HG03280 (cell line): ENCODE data around the gene GFRA1.

ENCODE experiments used
- ATAC-seq: cut with Tn5 transposase; IDR thresholded peaks from one replicate; pipeline ENCODE4 v1.9.1; 2021; ENCODE audit warnings: mild to moderate bottlenecking, moderate library complexity; ENCODE audit not compliant: unreplicated experiment

The GFRA1 gene

DNA sequence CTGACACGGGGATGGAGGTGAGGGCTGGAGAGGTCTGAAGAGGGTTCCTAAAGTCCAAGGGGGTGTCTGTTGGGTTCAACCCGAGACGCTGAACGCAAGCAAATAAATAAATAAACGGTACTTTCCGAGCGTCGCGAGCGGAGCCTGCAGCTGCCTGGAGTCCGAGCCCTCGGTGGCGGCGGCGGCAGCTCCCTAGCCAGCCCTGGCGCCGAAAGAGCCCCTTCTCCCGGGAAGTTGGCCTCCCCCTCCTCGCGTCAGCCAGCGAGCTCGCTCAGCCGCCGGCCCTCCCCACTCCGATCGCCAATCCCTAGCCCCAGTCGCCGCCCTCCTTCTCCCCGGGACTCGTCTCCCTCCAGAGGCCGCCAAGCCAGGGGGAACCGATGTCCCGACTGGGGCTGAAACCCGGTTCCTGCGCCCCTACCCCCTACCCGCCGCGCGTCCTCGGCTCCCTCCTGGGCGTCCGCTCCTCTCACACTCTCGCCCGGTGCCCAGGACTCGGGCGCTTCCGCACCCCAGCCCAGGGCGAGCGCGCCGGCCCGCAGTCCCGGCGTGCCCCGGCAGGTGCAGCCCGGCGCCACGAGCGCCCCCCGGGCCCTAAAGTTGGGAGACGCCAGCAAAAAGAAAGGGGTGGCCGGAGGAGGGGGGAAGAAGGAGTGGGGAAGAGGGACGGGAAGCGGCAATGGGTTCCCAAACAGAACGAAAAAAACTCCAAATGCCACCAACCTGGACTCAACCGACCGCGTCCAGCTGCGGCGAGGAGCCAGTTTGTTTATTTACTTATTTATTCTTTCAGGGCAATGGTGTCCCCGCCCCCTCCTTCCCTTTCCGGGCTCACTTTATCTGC lies at the start of gene GFRA1:
Gene GFRA1 (minus strand): TSS at position 767 of the 844 bp plus-strand sequence. CDS start 1,177 bp downstream, outside the sequence.
- no peak for ATAC-seq

GRCh38 chr10:116316503-116316902 lies 43.5 kb upstream of the GFRA1 start:
- no peak for ATAC-seq

DNA sequence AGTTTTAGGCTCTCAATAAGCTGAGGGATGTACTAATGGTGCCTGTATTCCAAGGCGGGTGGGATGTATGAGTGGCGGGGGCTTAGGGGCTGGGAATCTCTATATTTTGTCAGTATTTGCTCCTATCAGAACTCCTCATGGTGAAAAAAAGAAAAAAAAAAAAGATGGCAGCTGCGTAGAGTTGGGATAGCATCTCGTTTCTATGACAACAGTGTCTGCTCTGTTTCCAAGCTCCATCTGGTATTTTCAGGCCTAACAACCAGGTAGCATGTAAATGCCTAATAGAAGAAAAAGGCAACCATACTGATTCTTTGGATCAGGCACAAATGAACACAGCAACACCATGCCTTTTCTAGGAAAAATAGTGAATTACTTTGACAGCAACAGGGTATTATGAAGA lies 39.5 kb upstream of the GFRA1 start:
- no peak for ATAC-seq

DNA sequence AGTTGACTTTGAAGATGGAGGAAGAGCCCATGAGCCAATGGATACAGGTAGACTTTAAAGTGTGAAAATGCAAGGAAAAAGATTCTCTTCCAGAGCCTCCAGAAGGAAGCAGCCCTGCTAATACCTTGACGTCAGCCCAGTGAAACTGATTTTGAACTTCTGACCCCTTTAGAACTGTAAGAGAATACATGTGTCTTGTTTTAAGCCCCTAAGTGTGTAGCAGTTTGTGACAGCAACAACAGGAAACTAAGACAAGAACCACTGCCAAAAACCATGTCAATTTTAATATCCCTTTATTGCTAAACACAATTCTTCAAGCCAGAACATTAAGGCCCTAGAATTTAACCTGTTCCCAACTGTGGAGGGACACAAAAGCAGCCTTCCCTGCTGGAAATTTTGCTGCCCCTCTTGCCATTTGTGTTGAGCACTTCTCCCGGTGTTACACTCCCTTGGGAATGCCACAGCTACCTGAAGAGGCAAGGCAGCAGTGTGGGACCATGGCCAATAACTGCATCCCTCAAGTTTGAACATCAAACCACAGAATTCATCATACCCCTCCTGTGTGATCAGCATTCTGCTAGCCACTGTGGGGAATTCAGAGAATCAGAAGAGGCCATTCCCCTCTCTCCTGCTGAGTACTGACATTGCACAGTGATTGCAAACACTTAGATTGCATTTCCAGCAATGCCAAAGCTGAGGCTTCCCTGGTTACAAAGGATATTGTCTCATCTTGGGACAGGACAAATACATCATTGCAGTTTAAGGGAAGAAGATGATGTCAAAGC lies 38.9 kb upstream of the GFRA1 start:
- ATAC-seq, result no peak

GRCh38 chr10:116311016-116311415 lies 38.0 kb upstream of the GFRA1 start:
- no peak for ATAC-seq

DNA sequence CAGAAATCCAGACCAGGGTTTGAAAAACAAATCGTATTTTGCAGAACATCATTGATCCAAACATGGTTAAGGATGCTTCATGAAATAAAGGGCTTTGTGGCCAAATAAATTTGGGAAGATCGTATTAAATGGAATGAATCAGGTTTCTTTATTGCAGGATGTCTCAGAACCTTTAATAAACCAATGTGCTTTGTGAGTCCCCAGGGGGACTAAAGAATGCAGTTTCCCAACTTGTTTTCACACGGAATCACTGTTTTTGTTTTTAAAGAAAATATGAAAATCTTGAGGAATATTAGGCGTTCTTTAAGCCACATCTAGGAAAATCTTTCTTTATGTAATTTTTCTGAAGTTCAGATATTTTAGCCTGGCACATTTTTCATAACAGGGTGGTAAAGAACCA lies 34.4 kb upstream of the GFRA1 start:
- ATAC-seq, result no peak

DNA sequence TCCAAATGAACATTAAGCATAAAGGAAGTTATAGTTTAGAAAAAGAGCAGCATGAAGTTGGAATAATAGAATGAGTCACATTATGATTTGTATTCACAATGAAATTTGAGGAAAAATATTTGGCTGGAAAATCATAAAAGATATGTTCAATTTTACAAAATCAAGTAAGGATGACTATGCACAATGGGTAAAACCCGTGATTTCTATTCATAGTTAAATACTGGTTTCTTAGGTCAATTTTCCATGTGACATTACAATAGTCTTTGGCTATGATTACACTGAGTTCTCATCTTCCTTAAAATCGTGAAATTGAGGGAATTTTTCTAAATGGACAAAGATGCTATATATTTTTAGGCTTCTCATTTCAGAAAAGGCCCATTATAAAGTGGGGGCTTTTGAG lies 33.8 kb upstream of the GFRA1 start:
- no peak for ATAC-seq

- no peak for ATAC-seq
These were observed 31.9 kb upstream of the GFRA1 start for GRCh38 chr10:116304923-116305322.

DNA sequence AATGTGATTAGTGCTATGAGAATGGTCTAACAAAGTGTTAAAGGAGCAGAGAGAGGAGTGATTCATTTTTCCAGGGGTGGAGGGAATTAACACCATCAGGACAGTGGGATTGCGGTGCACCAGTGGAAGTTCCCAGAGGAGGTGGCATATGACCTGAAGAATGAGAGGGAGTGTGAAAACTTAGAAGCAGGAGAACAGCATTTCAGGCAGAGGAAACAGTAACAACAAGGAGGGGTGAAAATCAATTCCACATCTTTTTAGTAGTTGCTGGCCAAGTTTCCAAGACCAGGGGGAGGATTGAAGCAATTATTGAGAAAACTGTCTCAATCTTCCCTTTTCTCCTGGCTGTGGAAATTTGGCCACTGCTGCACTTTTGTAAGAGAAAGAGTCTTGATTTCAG lies 27.5 kb upstream of the GFRA1 start:
- no peak for ATAC-seq

DNA sequence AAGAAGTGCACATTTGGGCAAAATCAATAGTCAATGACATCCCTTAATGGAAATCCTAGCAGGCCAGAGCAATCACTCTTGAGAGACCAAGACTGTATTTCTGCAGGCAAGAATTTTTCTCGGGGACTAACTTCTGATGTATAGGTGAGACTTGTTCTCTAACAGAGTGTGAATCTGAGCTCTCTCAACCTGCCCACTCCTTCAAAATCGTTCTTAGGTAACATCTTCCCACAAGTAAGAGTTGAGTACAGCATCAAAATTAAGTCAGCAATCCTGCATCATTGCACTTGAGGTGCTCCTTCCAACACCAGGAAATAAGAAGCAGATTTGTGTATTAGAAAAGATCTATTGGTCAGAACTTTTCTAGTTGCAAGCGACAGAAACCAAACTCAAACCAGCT lies 25.6 kb upstream of the GFRA1 start:
- no peak for ATAC-seq

DNA sequence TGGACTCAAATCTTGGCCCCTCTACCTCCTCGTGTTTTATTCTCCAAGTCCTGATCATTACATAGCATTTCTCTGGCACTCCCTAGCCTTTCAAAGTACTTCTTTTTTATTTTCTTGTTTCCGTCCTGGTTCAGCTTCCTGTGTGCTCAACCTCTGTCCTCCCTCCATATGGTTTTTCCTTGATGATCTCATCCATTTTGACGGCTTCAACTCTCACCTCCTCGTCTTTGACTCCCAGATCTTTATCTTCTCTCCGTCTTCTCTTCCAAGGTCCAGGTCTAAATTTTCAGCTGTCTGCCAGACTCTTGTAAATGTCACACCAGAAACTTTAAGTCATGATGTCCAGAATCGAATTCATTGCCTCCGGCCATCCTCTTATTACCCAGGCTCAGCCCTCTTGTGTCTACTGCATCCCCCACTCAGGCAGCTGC lies 23.3 kb upstream of the GFRA1 start:
- no peak for ATAC-seq

DNA sequence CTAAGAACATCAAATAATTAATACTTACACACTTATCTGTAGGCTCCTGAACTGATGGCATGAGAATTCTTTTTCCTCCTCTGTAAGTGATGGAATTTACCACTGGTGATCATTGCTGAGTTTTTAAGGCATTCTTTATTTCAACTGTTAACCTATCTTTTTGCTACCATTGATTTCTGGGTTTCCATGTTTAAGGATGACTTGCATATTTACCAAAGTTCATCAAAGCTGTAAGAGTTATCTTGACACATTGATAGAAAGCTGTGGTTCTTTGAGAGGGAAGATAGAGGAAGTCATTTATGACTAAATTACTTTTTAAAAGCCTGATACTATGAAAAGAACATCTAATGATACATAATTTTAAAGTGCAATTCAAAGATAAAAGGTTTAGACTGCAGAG lies 19.5 kb upstream of the GFRA1 start:
- no peak for ATAC-seq

DNA sequence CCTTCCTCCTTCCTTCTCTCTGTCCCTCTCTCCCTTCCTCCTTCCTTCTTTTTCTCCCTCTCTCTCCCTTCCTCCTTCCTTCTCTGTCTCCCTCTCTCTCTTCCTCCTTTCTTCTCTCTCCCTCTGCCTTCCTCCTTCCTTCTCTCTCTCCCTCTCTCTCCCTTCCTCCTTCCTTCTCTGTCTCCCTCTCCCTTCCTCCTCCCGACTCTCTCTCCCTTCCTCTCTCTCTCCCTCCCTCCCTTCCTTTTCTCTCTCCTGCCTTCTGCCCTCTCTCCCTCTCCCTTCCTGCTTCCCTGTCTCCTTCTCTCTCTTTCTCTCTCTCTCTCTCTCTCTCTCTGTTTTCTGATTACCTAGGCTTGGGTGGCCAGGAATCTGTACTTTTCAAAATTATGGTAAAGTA lies 16.6 kb upstream of the GFRA1 start:
- no peak for ATAC-seq

GRCh38 chr10:116287906-116288501 lies 15.0 kb upstream of the GFRA1 start:
- ATAC-seq, result no peak

DNA sequence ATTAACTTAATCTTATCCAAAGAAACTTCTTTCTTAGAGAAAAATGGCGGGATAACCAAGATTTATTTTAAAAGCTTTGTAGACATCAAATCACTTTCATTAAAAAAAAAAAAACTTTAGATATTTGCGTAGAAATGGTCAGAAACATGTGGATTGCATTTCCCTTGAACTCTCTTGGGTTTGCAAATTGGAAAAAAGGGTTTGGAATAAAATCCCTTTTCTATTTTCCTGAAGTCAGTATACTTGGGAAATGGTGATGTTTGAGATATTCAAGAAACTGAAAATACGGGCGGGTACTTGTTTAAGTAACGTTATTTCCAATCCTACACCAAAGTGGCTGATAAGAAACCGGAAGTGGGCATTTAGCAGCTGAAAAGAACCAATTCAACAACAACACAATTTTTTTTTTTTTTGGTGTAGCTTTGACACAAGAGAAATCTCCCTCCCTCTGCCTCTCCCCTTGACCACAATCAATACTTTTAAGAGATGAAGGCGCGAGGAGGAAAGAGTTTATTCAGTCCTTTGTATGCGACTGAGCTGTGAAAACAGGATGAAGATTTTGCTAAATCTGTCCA lies 13.7 kb upstream of the GFRA1 start:
- ATAC-seq, result no peak

DNA sequence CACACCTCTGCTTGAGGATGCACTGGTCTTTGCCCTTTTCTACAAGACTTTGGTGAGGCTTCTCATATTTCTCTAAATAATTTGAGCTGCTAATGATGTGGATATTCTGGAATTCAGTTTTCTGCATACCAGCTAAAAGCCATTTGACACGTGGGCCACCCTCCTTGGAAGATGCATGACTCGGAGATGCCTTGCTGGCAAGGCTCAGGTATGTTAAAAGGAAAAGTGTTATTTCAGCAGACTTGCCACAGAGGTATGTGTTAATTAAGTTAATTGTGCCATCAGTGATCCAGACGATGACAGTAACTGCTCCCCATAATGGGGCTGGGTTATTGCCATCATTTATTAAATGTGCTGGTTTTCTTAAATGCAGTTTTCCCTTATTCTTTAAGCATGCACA lies 8.8 kb upstream of the GFRA1 start:
- ATAC-seq, result no peak

- no peak for ATAC-seq
These were observed 5.8 kb upstream of the GFRA1 start for GRCh38 chr10:116278846-116279245.

DNA sequence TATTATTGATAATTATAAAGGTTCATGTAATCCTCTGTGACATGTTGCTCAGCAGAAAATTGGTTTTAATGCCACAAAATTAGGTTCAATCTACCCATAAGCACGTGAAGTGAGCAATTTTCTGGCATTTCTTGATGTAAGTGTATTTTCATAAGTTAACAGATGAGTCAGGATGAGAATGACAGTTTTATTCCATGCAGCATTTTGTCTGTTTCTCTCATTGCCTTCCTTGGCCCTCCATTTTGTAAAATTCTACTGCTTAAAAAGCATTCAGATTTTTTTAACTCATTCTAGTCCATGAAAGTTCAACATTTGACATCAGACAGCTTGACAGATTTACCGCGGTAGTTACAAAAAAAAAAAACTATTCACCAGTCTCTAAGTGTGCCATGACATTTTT lies 4.0 kb upstream of the GFRA1 start:
- no peak for ATAC-seq

DNA sequence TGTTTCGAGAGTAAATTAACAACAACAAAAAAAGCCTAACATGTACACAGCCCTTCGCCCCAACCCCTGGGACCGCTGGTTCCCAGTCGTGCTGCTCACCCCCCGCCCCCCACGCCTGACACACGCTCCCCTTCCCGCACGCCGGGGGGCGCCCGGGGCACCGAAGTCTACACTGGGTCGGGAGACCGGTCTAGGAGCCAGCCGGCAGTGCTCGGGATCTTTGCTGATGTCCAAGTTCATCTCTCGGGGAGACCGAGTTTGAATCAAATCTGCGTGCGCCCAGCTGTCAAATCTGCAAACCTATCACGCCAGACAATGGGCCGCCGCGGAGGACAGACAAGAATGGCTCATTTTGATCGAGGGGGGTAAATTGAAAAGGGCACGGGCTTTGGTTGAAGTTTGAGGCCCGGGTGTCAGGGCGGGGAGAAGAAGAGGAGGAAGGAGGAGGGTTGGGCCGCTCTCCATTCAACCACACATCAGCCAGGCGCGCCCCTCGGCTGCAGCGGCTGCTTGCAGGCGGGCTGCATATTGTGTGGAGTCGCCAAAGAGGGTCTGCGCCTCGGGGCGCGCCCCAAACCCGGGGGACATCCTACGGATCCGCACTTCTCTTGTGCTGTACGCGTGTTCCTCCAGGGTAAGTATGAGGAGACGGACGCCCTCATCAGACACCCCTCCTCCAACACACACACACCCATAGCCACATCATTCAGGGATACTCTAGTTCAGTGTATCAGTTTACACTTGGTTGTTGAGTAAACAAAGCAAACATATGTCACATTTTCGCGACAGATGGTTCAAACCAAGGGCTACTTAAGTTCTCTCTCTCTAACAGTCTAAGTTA lies 1.3 kb upstream of the GFRA1 start:
- ATAC-seq, result no peak

DNA sequence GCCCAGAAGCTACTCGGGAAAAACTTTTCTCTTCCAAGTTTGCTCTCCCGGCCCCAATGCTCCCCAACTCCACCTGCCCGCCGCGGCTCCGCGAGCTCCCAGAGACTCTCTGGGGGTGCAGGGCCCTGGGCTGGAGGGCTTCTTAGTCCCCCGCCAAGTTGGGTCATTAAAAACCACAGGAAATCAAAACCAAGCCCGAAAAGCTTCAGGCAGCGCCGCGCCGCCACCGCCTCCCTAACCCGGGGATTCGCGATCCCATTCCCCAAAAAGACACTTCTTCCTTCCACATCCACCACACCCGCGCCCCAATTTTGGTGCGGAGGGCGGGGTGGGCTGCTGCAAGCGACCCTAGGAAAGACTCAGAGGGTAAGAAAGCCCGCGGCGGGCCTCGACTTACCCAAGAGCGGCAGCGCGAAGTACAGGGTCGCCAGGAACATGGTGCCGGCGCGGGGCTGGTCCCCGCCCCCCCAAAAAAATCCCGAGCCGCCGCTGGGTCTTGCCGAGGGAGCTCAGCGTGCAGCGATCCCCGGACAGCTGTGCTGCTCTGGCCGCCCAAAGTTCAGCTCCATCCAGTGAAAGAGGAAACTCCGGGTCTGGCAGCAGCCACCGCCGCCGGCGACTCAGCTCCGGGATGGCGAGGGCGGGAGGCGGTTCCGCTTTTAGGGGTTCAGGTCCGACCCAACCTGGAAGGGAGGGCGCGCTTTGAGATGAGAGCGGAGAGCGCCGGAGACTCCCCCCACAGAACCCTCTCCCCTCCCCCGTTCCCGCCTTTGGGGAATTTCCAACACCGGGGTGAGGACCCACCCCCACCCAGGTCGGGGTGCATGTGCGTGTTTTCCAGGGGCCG lies 1.2 kb downstream of the GFRA1 start:
- no peak for ATAC-seq
